ENCODE results near the gene HELZ2.
"Not testable (repeated sequence)": the region's sequence is repeated elsewhere in the genome, so short reads cannot be mapped to it uniquely, and the experiment has no call there.

Gene HELZ2

DNA sequence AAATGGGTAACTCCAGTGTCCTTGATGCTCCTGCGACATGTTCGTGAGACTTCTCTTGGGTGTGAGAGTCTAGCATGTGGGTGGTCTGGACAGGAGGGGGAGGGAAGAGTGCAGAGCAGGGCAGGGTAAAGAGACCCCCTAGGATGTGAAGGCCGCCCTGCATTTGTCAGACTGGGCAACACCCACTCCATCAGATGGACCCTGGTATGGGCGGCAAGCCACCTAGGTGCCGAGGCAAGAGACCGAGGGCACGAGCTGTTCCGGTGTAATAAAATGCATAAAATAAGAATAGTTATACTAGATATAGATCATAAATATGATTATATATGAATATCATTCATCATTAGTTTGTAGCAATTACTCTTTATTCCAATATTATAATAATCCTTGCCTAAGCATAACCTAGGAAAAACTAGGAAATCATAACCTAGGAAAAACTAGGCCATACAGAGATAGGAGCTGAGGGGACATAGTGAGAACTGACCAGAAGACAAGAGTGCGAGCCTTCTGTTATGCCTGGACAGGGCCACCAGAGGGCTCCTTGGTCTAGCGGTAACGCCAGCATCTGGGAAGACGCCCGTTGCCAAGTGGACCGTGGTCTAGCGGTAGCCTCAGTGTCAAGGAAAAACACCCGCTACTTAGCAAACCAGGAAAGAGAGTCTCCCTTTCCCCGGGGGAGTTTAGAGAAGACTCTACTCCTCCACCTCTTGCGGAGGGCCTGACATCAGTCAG, 40.0 kb upstream of the HELZ2 start:
- not testable (repeated sequence) for H3K4me3 ChIP-seq (ENCODE audit: low read length); H3K27me3 ChIP-seq (ENCODE audit: insufficient read depth, low read length); H3K9ac ChIP-seq (ENCODE audit: low read depth, low read length); H3K27ac ChIP-seq (ENCODE audit: low read depth, low read length); H3K4me1 ChIP-seq (ENCODE audit: insufficient read depth, low read length); H3K9me3 ChIP-seq (ENCODE audit: insufficient read depth, low read depth, low read length)
- 79% methylated on average over 12 of the region's 18 CpGs for WGBS
- peaks cover 40% of the 10 kb centered on the region for H3K36me3 ChIP-seq (ENCODE audit: insufficient read depth, low read length)

DNA sequence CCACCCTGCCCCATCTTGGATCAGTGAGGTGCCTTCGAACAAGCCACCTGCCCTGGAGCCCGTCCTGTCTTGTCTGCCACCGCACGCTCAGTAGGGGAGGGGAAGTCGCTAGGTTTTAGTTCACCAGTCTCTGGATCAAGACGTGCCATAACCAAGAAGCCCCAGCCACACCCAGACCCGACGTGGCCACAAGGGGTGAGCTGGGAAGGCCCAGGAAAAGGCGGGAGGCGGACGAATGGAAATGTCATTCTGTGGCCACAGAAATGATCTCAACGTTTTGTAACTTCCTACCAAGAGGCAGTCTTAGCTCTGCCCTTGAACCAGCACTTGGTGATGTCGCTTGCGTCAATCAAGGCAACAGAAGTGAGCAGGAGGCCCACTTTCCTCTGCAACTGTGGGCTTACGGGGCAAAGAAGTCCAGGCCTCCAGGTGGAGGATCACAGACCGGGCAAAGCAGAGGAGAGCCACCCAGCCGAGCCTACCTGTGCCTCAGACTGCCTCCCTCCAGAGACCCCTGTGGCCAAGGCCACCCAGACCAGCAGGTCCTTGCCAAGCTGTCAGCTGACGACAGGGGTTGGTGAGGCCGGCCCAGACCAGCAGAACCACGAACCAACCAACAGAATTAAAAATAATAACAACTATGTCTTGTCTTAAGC, 38.4 kb upstream of the HELZ2 start:
- H3K4me3 ChIP-seq (ENCODE audit: low read length), result no peak overlapping the region
- H3K4me1 ChIP-seq (ENCODE audit: insufficient read depth, low read length), result no peaks in the 10 kb centered on the region
- no peak overlapping the region for H3K9ac ChIP-seq (ENCODE audit: low read depth, low read length)
- peaks cover 26% of the 10 kb centered on the region for H3K36me3 ChIP-seq (ENCODE audit: insufficient read depth, low read length)
- 90% methylated on average over 20 of the region's 20 CpGs for WGBS
- no peaks in the 10 kb centered on the region for H3K27me3 ChIP-seq (ENCODE audit: insufficient read depth, low read length)
- H3K9me3 ChIP-seq (ENCODE audit: insufficient read depth, low read depth, low read length), result peaks cover 5% of the 10 kb centered on the region
- H3K27ac ChIP-seq (ENCODE audit: low read depth, low read length), result no peak overlapping the region

DNA sequence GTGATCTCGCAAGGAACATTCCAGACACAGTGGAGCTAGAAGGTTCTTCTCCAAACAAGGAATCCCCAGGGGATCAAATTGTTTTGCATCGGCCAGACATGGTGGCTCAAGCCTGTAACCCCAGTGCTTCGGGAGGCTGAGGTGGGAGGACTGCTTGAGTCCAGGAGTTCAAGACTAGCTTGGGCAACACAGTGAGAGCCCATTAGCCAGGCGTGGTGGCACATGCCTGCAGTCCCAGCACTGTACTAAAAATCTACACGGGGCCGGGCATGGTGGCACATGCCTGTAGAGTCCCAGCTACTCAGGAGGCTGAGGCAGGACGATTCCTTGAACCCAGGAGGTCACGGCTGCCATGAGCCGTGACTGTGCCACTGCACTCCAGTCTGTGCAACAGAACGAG, 37.6 kb upstream of the HELZ2 start:
- no peak overlapping the region for H3K4me3 ChIP-seq (ENCODE audit: low read length)
- H3K27me3 ChIP-seq (ENCODE audit: insufficient read depth, low read length), result no peaks in the 10 kb centered on the region
- H3K36me3 ChIP-seq (ENCODE audit: insufficient read depth, low read length), result peaks cover 18% of the 10 kb centered on the region
- H3K9ac ChIP-seq (ENCODE audit: low read depth, low read length), result no peak overlapping the region
- H3K27ac ChIP-seq (ENCODE audit: low read depth, low read length), result no peak overlapping the region
- WGBS, result 95% methylated on average over 10 of the region's 10 CpGs
- peaks cover 5% of the 10 kb centered on the region for H3K9me3 ChIP-seq (ENCODE audit: insufficient read depth, low read depth, low read length)
- H3K4me1 ChIP-seq (ENCODE audit: insufficient read depth, low read length), result no peaks in the 10 kb centered on the region

DNA sequence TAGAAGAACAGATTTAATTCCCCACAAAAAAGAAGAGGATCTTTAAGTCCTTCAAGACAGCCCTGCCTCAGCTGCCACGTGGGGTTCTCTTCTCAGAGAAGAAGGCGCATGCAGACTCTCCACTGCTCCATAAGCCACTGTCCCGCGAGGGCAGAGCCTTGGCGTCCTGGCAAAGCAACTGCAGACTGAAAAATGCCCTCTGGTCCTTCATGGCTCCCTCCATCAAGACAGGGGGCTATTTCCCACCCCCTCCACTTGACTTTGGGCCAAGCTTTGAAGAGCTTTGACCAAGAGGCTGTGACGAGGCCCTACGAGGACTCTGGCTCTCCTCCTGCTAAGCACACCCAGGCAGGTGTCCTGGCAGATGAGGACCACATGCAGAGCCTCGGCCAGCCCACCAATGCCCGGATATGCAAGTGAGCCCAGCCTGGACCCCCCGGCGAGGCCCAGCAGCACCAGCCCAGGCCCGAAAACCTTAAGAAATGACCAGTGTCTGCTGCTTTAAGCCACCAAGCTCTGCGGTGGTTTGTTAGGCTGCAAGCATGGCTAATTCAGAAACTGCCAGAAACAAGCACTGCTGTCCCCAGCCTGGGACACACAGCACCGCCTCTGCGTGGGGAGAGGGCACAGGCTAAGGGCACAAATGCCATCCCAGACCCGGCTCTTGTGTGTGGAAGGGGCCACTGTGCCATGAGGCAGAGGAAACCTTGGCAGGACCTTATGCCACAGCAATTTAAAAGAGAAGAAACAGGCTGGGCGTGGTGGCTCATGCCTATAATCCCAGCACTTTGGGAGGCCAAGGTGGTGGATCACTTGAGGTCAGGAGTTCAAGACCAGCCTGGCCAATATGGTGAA, 36.8 kb upstream of the HELZ2 start:
- H3K27me3 ChIP-seq (ENCODE audit: insufficient read depth, low read length), result no peaks in the 10 kb centered on the region
- H3K4me3 ChIP-seq (ENCODE audit: low read length), result no peak overlapping the region
- H3K4me1 ChIP-seq (ENCODE audit: insufficient read depth, low read length), result no peaks in the 10 kb centered on the region
- WGBS, result 92% methylated on average over 17 of the region's 17 CpGs
- H3K9ac ChIP-seq (ENCODE audit: low read depth, low read length), result no peak overlapping the region
- no peak overlapping the region for H3K27ac ChIP-seq (ENCODE audit: low read depth, low read length)
- H3K36me3 ChIP-seq (ENCODE audit: insufficient read depth, low read length), result peaks cover 13% of the 10 kb centered on the region
- H3K9me3 ChIP-seq (ENCODE audit: insufficient read depth, low read depth, low read length), result peaks cover 5% of the 10 kb centered on the region

DNA sequence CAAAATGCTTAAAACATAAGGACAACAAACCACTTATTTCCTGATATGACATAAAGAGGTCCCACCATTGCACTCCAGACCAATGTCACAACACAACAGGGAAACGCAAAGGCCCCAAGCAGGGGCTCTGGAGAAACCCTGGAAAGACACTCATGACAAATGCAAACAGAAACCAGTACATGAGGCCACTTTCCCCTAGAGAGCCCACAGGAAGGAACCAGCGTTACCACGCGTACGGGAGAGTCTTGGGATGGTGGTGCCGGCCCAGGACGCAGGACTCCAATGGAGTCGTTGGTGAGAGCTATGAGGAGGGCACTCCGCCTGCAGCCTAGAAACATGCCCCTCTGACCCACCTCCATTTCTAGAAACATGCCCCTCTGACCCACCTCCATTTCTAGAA, 32.6 kb upstream of the HELZ2 start:
- Histone ChIP-seq H3K27me3 (ENCODE audit: insufficient read depth, low read length) (no peaks in the 10 kb centered on the region), H3K9me3 (ENCODE audit: insufficient read depth, low read depth, low read length) (no peaks in the 10 kb centered on the region), H3K27ac (ENCODE audit: low read depth, low read length) (no peak overlapping the region), H3K4me3 (ENCODE audit: low read length) (no peak overlapping the region), H3K4me1 (ENCODE audit: insufficient read depth, low read length) (no peaks in the 10 kb centered on the region), H3K9ac (ENCODE audit: low read depth, low read length) (no peak overlapping the region), H3K36me3 (ENCODE audit: insufficient read depth, low read length) (peaks cover 19% of the 10 kb centered on the region)
- WGBS, result 97% methylated on average over 9 of the region's 9 CpGs

DNA sequence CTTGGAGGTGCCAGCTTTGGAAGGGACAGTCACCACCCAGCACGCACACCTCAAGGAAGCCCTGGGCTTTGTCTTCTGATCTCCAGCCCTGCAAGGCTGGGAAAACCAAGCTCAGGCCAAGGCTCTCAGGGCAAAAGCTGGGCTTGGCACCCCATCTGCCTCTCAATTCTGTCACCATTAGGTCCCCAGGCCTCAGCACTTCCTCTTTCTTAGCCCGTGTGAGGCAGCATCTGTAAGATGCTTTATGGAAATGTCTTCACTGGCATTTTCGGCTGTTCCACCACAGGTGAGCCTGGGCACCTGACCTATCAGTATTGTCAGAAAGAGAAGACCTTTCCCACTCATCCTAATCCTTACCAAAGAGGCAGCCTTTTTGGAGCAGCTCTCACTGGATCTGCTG, 28.3 kb upstream of the HELZ2 start:
- H3K36me3 ChIP-seq (ENCODE audit: insufficient read depth, low read length), result peaks cover 43% of the 10 kb centered on the region
- 97% methylated on average over 3 of the region's 3 CpGs for WGBS
- H3K27me3 ChIP-seq (ENCODE audit: insufficient read depth, low read length), result no peaks in the 10 kb centered on the region
- H3K4me3 ChIP-seq (ENCODE audit: low read length), result no peak overlapping the region
- no peaks in the 10 kb centered on the region for H3K4me1 ChIP-seq (ENCODE audit: insufficient read depth, low read length)
- H3K27ac ChIP-seq (ENCODE audit: low read depth, low read length), result no peak overlapping the region
- H3K9me3 ChIP-seq (ENCODE audit: insufficient read depth, low read depth, low read length), result no peaks in the 10 kb centered on the region
- no peak overlapping the region for H3K9ac ChIP-seq (ENCODE audit: low read depth, low read length)

DNA sequence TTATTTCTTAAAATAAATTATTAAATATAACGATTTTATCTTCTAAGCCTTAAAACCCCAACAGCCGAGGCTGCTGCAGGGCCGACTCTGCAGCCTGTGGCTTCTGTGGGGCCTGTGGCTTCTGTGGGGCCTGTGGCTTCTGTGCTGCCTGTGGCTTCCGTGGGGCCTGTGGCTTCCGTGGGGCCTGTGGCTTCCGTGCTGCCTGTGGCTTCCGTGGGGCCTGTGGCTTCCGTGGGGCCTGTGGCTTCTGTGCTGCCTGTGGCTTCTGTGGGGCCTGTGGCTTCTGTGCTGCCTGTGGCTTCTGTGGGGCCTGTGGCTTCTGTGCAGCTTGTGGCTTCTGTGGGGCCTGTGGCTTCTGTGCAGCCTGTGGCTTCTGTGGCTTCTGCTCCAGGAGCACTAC, 27.6 kb upstream of the HELZ2 start:
- not testable (repeated sequence) for H3K4me3 ChIP-seq (ENCODE audit: low read length); H3K27ac ChIP-seq (ENCODE audit: low read depth, low read length); H3K9me3 ChIP-seq (ENCODE audit: insufficient read depth, low read depth, low read length); H3K4me1 ChIP-seq (ENCODE audit: insufficient read depth, low read length); H3K27me3 ChIP-seq (ENCODE audit: insufficient read depth, low read length); H3K9ac ChIP-seq (ENCODE audit: low read depth, low read length)
- 92% methylated on average over 8 of the region's 8 CpGs for WGBS
- peaks cover 43% of the 10 kb centered on the region for H3K36me3 ChIP-seq (ENCODE audit: insufficient read depth, low read length)

DNA sequence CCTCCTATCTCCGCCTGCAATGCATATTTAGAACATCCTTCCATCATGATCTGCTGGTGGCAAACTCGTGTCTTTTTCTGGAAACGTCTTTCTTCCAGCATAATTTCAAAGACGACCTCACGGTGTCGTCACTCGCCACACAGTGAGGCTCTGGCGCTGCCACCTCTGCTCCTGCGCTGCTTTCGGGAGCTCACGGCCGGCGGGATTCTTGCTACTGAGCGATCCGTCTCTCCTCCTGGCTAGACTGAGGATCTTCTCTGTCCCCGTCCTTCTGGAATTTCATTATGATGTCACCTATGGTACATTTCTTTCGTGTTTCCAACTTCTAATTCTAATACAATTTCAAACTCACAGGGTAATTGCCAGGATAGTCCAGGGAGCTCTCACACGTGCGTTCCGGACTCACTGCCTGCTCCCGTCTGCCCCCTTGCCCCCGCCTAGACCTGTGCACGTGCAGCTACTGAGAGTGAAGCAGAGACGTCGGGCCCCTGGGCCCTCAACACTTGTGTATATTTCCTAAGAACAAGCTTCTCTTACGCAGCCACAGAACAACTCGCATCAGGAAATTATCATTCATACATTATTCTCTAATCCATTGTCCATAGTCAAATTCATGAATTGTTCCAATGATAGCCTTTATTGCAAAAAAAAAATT, 25.5 kb upstream of the HELZ2 start:
- 91% methylated on average over 27 of the region's 27 CpGs for WGBS
- no peak overlapping the region for H3K27ac ChIP-seq (ENCODE audit: low read depth, low read length)
- H3K4me3 ChIP-seq (ENCODE audit: low read length), result no peak overlapping the region
- no peaks in the 10 kb centered on the region for H3K4me1 ChIP-seq (ENCODE audit: insufficient read depth, low read length)
- no peaks in the 10 kb centered on the region for H3K27me3 ChIP-seq (ENCODE audit: insufficient read depth, low read length)
- no peaks in the 10 kb centered on the region for H3K9me3 ChIP-seq (ENCODE audit: insufficient read depth, low read depth, low read length)
- H3K9ac ChIP-seq (ENCODE audit: low read depth, low read length), result no peak overlapping the region
- peaks cover 43% of the 10 kb centered on the region for H3K36me3 ChIP-seq (ENCODE audit: insufficient read depth, low read length)

DNA sequence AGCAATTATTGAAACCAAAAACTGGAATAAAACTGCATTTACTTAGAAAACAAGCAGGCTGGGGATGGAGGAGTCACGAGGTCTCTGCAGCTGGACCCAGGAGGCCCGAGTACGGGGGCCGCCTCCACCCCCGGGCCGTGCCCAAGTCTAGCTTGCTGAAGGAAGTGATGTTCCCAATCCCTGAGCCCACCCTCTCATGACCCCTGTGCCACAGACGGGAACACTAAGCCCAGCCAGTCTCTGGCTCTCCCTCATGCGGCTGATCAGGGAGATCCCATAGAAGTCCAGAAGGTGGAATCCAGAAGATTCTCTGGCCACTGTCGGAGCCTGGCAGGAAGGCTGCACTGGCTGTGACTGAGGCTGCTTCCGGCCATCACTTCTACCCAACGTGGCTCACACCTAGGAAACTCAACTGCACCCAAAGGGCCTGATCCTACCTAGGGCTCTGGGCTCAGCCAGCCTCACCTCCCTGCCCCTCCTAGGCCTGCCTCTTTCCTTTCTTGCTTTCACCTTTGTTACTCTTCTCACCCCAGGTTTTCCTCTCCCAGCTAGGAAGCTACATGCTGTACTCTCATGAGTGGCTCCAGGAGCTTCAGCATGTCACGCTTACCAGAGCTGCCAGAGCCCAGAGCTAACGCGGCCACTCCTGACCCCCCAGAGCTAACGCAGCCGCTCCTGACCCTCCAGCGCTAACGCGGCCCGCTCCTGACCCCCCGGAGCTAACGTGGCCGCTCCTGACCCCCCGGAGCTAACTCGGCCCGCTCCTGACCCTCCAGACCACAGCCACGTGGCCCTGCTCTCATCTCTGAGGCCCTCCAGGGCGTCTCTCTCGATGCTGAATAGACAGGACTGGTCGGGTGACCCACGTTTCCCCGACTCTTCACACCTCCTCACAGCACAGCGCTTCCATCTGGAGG, 24.7 kb upstream of the HELZ2 start:
- H3K9me3 ChIP-seq (ENCODE audit: insufficient read depth, low read depth, low read length), result no peaks in the 10 kb centered on the region
- 91% methylated on average over 33 of the region's 33 CpGs for WGBS
- H3K36me3 ChIP-seq (ENCODE audit: insufficient read depth, low read length), result peaks cover 43% of the 10 kb centered on the region
- no peak overlapping the region for H3K27ac ChIP-seq (ENCODE audit: low read depth, low read length)
- H3K4me3 ChIP-seq (ENCODE audit: low read length), result no peak overlapping the region
- no peaks in the 10 kb centered on the region for H3K4me1 ChIP-seq (ENCODE audit: insufficient read depth, low read length)
- no peaks in the 10 kb centered on the region for H3K27me3 ChIP-seq (ENCODE audit: insufficient read depth, low read length)
- H3K9ac ChIP-seq (ENCODE audit: low read depth, low read length), result no peak overlapping the region

DNA sequence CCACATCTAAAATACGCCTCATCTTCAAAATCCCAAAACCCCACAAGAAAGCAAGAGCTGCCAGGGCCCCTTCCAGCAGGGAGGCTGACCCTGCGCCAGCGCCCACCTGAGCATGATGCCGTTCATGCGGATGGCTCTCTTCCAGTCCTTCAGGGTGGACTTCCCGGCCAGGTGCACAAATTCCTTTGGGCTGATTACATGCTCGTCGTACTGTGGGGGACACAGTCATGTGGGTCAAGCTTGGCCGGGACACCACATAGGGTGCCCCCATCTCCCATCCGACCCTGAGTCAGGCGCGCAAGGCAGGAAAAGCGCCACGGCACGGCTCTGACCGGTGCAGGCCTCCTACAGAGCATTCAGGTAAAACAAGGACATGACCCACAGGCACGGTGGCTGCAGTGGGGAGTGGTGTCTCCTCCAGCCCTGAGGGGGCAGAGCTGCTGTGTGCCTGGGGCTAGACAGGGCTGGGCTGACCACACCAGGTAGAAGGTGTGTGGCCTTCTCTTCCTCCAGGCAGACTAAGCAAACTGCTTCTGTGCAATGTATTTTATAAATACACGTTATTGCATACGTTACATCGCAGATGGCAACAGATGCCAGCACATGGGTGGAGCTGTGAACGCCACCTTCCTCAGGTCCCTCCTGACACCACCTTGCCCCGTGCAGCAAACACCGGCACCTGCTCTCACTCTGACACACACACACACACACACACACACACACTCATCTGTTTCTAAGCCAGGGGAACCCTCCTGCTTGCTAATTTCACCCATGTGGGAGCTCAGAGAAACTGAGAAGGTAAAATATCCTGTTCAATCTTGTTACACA, 23.8 kb upstream of the HELZ2 start:
- 91% methylated on average over 23 of the region's 23 CpGs for WGBS
- Histone ChIP-seq H3K36me3 (ENCODE audit: insufficient read depth, low read length) (peaks cover 45% of the 10 kb centered on the region), H3K27ac (ENCODE audit: low read depth, low read length) (no peak overlapping the region)

More for the DNA sequence above, 23.8 kb upstream of the HELZ2 start:
- H3K4me1 ChIP-seq (ENCODE audit: insufficient read depth, low read length), result no peaks in the 10 kb centered on the region
- H3K9ac ChIP-seq (ENCODE audit: low read depth, low read length), result no peak overlapping the region
- no peaks in the 10 kb centered on the region for H3K9me3 ChIP-seq (ENCODE audit: insufficient read depth, low read depth, low read length)
- no peak overlapping the region for H3K4me3 ChIP-seq (ENCODE audit: low read length)
- no peaks in the 10 kb centered on the region for H3K27me3 ChIP-seq (ENCODE audit: insufficient read depth, low read length)

All from HUES64 (cell line).